Testis (tissue), 3 donors: Measurements from ENCODE around the gene ADCY10. TPM values are rescaled to one million over a fixed set of nuclear protein-coding genes. Genes with fewer than 3 reads are reported as not detected.

Source experiments
- DNase-seq: peaks from one replicate; pipeline ENCODE4 v3.0.0-alpha.2; 2019
- H3K27ac ChIP-seq, 2 donors: fragments of 200-600 bp; sonication (generic); one replicate each; pipeline ENCODE4 v1.5.1; 2019
- H3K27me3 ChIP-seq: fragments of 200-600 bp; sonication (generic); one replicate; pipeline ENCODE4 v1.5.1; 2019
- H3K36me3 ChIP-seq: fragments of 200-600 bp; sonication (generic); one replicate; pipeline ENCODE4 v1.5.1; 2017; ENCODE audit warnings: low read depth; ENCODE audit errors: missing control alignments
- H3K4me1 ChIP-seq: fragments of 200-600 bp; sonication (generic); one replicate; pipeline ENCODE4 v1.5.1; 2019
- H3K4me3 ChIP-seq, 2 donors: fragments of 200-600 bp; sonication (generic); one replicate each; pipeline ENCODE4 v1.5.1; 2017 to 2019
- H3K9me3 ChIP-seq: fragments of 200-600 bp; sonication (generic); one replicate; pipeline ENCODE4 v1.5.1; 2017
- CTCF ChIP-seq, 3 experiments: fragments of 450-650 bp in 2 of 3; fragments of 200-600 bp in 1 of 3; sonication (generic) in 1 of 3; IDR thresholded peaks; one replicate each; pipeline ENCODE4 v1.5.1; 2016 to 2019; ENCODE audit warnings: antibody characterized with exemption in 3 of 3, mild to moderate bottlenecking in 2 of 3, moderate library complexity in 1 of 3
- POLR2A ChIP-seq: fragments of 450-650 bp; IDR thresholded peaks from one replicate; pipeline ENCODE4 v1.6.1; 2017; ENCODE audit warnings: antibody characterized with exemption, mild to moderate bottlenecking, moderate library complexity
- WGBS, 2 donors: methylation state at CpG; one replicate each; pipeline ENCODE4 v1.1.5; 2018; 5-methylcytosine and 5-hydroxymethylcytosine counted together
- intact Hi-C: fragments of 100-400 bp; cut with DNase I; formaldehyde crosslinking; loops from one replicate; pipeline ENCODE4 v1.15.1; 2023; ENCODE audit warnings: low total_unique reads
- polyA plus RNA-seq: library from polyadenylated mRNA; stranded (reverse); fragments of 350-450 nt; fragmentation: Illumina TruSeq; extraction: RNeasy Lipid Tissue Mini Kit (QIAGEN cat#74804); gene quantifications from one replicate; pipeline ENCODE4 v1.2.3, GENCODE V29; 2014; ENCODE audit warnings: low read depth, low replicate concordance; ENCODE audit not compliant: insufficient read depth
- total RNA-seq, 2 donors: library from RNA; depleted of rRNA; stranded (reverse); fragments of >200 nt; gene quantifications; one replicate each; pipeline ENCODE4 v1.2.3, GENCODE V29; 2016

Gene ADCY10
- total and polyA plus RNA-seq, 3 donors from 2014 or later = 9.4 to 49.7 (median 24.6) TPM

GRCh38 chr1:167829868-167830267, 84.1 kb downstream of the ADCY10 start:
- no peaks in the 10 kb centered on the region for H3K9me3 ChIP-seq
- no peak overlapping the region for H3K4me3 ChIP-seq
- no peak for TF ChIP-seq CTCF (IDR thresholded peaks at IDR 0.05)
- TF ChIP-seq POLR2A = no peak
- intact Hi-C loops = no loop called here
- no peaks in the 10 kb centered on the region for H3K36me3 ChIP-seq
- no peak overlapping the region for H3K27ac ChIP-seq
- DNase-seq = no peak
- 51 to 58% methylated on average over 2 of the region's 2 CpGs for WGBS, 2 donors
- H3K4me1 ChIP-seq = no peaks in the 10 kb centered on the region
- H3K27me3 ChIP-seq = no peaks in the 10 kb centered on the region

GRCh38 chr1:167826127-167826526, 87.8 kb downstream of the ADCY10 start:
- Histone ChIP-seq H3K27me3 (no peaks in the 10 kb centered on the region), H3K36me3 (no peaks in the 10 kb centered on the region), H3K27ac (no peak overlapping the region), H3K9me3 (no peaks in the 10 kb centered on the region), H3K4me3 (no peak overlapping the region), H3K4me1 (no peaks in the 10 kb centered on the region)
- TF ChIP-seq CTCF (IDR thresholded peaks at IDR 0.05) (no peak), POLR2A (no peak)
- DNase-seq = no peak
- WGBS, 2 donors = 89% methylated on average over 4 of the region's 4 CpGs
- intact Hi-C loops = no loop called here

GRCh38 chr1:167825419-167826079, 88.4 kb downstream of the ADCY10 start:
- Histone ChIP-seq H3K27ac (no peak overlapping the region), H3K27me3 (no peaks in the 10 kb centered on the region), H3K4me3 (no peak overlapping the region), H3K9me3 (no peaks in the 10 kb centered on the region), H3K4me1 (no peaks in the 10 kb centered on the region), H3K36me3 (no peaks in the 10 kb centered on the region)
- WGBS, 2 donors = 87 to 90% methylated on average over 4 of the region's 4 CpGs
- no peak for DNase-seq
- TF ChIP-seq CTCF (IDR thresholded peaks at IDR 0.05) (no peak), POLR2A (no peak)
- intact Hi-C loops = no loop called here

GRCh38 chr1:167824163-167824794, 89.7 kb downstream of the ADCY10 start:
- TF ChIP-seq CTCF (IDR thresholded peaks at IDR 0.05) = no peak
- no peak for TF ChIP-seq POLR2A
- no peaks in the 10 kb centered on the region for H3K9me3 ChIP-seq
- H3K27me3 ChIP-seq = no peaks in the 10 kb centered on the region
- 51 to 59% methylated on average over 9 of the region's 9 CpGs for WGBS, 2 donors
- H3K4me3 ChIP-seq = no peak overlapping the region
- intact Hi-C loops = no loop called here
- H3K27ac ChIP-seq = no peak overlapping the region
- no peaks in the 10 kb centered on the region for H3K36me3 ChIP-seq
- H3K4me1 ChIP-seq = no peaks in the 10 kb centered on the region
- no peak for DNase-seq
